ENCODE measurements around the gene FOXA2. TPM values are rescaled to one million over a fixed set of nuclear protein-coding genes. Genes with fewer than 3 reads are reported as not detected.

Gene FOXA2
- total and polyA plus RNA-seq, 2 of the 13 experiments (the other 11 are each of a cell fraction or from before 2014, with no cell fraction given) = 8.8 to 12.2 TPM

DNA sequence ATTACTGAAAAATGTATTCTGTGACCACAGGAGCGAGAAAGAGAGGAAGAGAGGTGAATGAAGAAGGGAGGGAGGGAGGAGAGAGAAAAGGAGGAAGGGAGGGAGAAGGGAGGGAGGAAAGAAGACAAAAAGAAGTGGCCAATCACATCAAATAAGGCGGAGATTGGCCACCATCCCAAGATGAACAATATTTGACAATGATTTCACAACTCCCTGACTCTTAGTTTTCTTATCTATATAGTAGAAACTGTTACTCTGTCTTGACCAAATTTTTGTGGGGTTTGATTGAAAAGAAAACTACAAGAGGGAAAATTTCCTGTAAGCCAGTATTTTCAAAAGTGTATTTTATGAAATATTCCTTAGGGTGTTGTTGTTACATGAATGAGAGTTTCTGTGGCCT is 52.6 kb downstream of the FOXA2 start (continued):
- TF ChIP-seq, protein P1, sequence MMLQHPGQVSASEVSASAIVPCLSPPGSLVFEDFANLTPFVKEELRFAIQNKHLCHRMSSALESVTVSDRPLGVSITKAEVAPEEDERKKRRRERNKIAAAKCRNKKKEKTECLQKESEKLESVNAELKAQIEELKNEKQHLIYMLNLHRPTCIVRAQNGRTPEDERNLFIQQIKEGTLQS (CRISPR knock-in tag; IDR thresholded peaks at IDR 0.05) = no peak
- TF ChIP-seq, protein P2, sequence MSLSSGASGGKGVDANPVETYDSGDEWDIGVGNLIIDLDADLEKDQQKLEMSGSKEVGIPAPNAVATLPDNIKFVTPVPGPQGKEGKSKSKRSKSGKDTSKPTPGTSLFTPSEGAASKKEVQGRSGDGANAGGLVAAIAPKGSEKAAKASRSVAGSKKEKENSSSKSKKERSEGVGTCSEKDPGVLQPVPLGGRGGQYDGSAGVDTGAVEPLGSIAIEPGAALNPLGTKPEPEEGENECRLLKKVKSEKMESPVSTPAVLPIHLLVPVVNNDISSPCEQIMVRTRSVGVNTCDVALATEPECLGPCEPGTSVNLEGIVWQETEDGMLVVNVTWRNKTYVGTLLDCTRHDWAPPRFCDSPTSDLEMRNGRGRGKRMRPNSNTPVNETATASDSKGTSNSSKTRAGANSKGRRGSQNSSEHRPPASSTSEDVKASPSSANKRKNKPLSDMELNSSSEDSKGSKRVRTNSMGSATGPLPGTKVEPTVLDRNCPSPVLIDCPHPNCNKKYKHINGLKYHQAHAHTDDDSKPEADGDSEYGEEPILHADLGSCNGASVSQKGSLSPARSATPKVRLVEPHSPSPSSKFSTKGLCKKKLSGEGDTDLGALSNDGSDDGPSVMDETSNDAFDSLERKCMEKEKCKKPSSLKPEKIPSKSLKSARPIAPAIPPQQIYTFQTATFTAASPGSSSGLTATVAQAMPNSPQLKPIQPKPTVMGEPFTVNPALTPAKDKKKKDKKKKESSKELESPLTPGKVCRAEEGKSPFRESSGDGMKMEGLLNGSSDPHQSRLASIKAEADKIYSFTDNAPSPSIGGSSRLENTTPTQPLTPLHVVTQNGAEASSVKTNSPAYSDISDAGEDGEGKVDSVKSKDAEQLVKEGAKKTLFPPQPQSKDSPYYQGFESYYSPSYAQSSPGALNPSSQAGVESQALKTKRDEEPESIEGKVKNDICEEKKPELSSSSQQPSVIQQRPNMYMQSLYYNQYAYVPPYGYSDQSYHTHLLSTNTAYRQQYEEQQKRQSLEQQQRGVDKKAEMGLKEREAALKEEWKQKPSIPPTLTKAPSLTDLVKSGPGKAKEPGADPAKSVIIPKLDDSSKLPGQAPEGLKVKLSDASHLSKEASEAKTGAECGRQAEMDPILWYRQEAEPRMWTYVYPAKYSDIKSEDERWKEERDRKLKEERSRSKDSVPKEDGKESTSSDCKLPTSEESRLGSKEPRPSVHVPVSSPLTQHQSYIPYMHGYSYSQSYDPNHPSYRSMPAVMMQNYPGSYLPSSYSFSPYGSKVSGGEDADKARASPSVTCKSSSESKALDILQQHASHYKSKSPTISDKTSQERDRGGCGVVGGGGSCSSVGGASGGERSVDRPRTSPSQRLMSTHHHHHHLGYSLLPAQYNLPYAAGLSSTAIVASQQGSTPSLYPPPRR (CRISPR knock-in tag; IDR thresholded peaks at IDR 0.05; ENCODE audit: borderline replicate concordance) = no peak
- TF ChIP-seq RFX3 (CRISPR knock-in tag; IDR thresholded peaks at IDR 0.05) = no peak
- 0 out of 2 replicates have a peak, but pooled peaks have one; percentile 14 for TF ChIP-seq HDAC2 (CRISPR knock-in tag; IDR thresholded peaks at IDR 0.05)
- no peak for TF ChIP-seq NRL (CRISPR knock-in tag; IDR thresholded peaks at IDR 0.05; ENCODE audit: borderline replicate concordance)
- TF ChIP-seq, protein P3, sequence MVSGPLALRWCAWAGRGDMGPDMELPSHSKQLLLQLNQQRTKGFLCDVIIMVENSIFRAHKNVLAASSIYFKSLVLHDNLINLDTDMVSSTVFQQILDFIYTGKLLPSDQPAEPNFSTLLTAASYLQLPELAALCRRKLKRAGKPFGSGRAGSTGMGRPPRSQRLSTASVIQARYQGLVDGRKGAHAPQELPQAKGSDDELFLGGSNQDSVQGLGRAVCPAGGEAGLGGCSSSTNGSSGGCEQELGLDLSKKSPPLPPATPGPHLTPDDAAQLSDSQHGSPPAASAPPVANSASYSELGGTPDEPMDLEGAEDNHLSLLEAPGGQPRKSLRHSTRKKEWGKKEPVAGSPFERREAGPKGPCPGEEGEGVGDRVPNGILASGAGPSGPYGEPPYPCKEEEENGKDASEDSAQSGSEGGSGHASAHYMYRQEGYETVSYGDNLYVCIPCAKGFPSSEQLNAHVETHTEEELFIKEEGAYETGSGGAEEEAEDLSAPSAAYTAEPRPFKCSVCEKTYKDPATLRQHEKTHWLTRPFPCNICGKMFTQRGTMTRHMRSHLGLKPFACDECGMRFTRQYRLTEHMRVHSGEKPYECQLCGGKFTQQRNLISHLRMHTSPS (CRISPR knock-in tag; IDR thresholded peaks at IDR 0.05; ENCODE audit: low read depth) = no peak
- no peak for TF ChIP-seq MAFG (CRISPR knock-in tag; IDR thresholded peaks at IDR 0.05)
